RPMI8226 (cell line): ENCODE results near the gene MFAP2.
"Not testable (repeated sequence)": the region's sequence is repeated elsewhere in the genome, so short reads cannot be mapped to it uniquely, and the experiment has no call there.

Experiments used
- DNase-seq: peaks from one replicate; pipeline ENCODE4 v3.0.0-alpha.2; 2015

Gene MFAP2

GRCh38 chr1:16978567-16979474 is 1.6 kb downstream of the MFAP2 start:
- DNase-seq: no peak

DNA sequence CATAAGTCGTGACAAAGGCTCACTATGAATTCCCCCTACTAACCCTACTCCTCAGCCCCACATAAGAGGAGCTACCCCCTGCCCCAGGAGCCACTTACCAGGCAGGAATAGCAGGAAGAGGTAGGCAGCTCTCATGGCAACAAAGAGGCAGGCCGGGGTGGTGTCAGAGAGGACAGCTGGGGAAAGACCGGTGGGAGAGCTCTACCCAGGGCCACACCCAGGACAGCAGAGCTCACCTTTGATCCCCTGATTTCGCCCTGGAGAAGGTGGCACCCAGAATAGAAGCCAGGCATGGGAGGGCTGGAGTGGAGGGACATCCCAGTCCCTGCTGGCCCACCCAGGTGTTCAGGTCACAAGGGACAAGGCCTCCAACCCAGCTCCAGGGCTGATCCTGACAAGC is 2.3 kb downstream of the MFAP2 start:
- DNase-seq: no peak

DNA sequence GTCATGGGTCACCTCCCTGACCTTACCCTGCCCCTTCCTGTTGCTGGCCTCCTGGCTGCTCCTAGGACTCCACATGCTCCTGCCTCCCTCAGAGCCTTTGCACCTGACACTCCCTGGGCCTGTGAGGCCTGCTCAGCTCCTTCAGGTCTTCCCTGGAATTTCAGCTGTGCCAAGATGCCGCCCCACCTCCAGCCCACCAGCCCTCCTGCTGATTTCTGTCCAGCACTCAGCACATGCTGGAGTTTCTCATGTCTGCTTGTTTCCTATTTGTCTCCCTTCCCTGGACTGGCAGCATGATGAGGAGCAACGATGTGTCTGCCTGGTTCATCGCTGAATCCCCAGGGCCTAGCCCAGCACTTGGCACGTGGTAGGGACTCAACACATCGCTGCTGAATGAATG is 3.0 kb downstream of the MFAP2 start:
- DNase-seq: no peak

DNA sequence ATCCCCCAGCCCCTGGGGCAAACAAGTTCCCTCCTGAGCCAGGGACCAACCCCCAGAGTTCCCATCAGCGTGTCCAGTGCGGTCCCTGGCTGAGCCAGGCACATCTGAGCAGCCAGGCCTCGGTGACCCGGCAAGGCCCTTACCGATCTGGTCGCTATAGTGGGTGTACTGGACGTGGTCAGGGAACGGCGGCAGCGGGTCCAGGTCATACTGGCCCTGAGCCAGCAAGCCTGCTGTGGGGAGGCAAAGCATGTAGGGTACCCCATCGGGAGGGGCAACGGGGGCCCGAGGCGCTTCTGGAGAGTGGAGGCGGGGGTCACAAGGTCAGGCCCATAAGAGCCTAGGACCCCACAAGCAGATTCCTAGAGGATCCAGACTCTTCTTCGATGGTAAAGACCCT is 3.5 kb downstream of the MFAP2 start:
- no peak for DNase-seq

GRCh38 chr1:16975838-16976237 is 4.6 kb downstream of the MFAP2 start:
- no peak for DNase-seq

DNA sequence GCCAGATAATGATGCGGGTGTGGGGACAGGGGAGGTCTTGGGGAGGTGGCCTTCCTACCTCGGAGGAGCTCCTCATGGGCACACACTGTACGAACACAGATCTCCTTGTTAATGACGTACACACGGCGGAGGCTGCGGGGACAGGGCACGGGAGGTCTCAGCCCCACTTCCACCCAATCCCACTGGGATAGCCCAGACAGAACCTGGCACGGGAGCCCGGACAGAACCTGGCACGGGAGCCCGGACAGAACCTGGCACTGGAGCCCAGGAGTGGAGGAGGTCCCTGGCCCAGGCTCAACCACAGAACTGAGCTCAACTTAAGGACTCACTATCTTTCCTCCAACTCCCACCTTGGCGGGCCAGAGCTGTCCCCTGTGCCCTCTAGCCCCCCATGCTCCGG is 5.2 kb downstream of the MFAP2 start:
- DNase-seq: no peak

GRCh38 chr1:16973215-16973614 is 7.2 kb downstream of the MFAP2 start:
- no peak for DNase-seq

DNA sequence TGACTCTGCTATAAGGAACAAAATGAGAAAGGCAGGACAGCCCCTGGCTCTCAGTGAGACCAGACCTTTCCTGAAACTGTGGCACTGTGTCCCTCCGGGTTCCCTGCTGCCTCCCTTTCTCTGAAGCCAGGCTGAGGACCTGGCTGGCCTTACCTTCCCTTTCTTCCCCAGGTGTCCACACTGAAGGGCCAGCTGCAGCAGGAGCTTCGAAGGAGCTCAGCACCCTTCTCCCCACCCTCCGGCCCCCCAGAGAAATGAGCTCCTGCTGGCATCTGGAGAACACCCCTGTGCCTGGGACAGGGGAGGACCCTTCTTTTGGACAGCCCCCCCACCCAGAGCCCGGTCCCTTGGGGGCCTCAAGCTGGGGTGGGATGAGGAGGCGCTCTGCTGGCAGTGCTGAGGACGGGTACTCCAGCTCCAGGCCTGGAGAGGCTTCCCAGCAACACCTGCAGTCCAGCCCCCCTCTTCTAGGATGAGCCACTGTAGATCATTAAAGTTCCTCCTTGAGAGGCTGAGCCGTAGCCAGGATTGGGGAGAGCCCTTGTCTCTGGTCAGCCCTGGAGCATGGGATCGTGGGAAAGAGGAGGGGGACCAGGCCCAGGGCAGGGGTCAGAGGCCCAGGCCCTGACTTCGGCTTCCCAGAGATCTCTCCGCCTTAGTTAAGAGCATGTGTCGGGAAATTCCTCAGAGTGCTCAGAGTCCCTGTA is 8.1 kb downstream of the MFAP2 start:
- no peak for DNase-seq

GRCh38 chr1:16971341-16972188 is 8.9 kb downstream of the MFAP2 start:
- DNase-seq: no peak

DNA sequence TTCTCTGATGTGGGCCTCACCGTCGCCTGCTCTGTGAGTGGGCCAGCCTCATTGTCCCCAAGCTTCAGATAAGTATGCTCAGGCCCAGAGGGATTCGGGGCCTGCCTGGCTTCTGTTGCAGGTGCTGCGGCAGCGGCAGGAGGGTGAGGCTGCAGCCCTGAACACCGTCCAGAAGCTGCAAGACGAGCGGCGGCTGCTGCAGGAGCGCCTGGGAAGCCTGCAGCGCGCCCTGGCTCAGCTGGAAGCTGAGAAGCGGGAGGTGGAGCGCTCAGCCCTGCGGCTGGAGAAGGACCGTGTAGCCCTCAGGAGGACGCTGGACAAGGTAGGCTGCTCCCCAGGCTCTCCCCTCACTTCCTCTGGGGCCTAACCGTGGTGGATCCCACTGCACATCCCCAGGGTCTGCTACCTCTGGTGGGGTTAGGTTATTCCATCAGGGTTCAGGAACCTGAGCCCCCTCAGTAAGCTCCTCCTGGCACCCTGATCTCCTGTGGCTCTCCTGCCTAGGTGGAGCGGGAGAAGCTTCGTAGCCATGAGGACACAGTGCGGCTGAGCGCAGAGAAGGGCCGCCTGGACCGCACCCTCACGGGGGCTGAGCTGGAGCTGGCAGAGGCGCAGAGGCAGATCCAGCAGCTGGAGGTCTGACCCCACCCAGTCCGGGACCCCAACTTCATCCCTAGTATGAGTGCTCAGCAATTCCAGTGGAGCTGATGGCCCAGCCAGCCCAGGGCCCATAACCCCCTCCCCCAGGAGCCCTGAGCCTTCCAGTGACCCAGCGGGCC is 10.1 kb downstream of the MFAP2 start:
- DNase-seq: no peak

- no peak for DNase-seq
These were observed 10.8 kb downstream of the MFAP2 start for GRCh38 chr1:16969651-16970050.

- no peak for DNase-seq
These were observed 11.3 kb downstream of the MFAP2 start for GRCh38 chr1:16969057-16969611.

DNA sequence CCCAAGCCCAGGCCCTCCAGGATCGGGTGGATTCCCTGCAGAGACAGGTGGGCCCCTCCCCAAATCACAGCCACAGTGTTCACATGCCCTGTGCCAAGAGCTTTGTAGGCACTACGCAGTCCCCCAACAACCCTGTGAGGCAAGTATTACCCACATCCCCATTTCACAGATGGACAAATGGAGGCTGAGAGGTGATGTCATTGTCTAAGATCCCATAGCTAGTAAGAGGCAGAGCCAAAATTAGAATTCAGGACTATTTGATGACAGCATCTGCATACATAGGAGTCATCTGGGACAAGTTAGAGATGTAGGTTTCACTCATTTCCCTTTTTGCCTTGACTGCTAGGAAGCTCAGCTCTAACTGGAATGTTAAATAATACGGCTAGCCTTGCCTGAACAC is 12.0 kb downstream of the MFAP2 start:
- DNase-seq: no peak

DNA sequence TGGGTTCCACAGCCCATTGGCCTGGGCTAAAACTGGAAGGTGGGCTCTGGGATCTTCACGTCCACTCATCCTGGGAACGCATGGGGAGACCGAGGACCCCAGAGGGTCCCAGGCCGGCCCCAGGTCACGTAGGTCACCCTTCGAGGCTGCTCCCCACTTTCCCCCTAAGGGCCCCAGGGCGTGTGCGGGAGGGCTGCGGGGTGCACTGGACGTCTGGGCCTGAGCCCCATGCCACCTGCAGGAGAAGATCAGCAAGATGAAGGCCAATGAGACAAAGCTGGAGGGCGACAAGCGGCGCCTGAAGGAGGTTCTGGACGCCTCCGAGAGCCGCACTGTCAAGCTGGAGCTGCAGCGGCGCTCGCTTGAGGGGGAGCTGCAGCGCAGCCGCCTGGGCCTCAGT is 12.5 kb downstream of the MFAP2 start:
- no peak for DNase-seq

- no peak for DNase-seq
These were observed 13.3 kb downstream of the MFAP2 start for GRCh38 chr1:16967095-16967575.

- no peak for DNase-seq
These were observed 14.1 kb downstream of the MFAP2 start for GRCh38 chr1:16966282-16966681.

- no peak for DNase-seq
These were observed 14.8 kb downstream of the MFAP2 start for GRCh38 chr1:16965486-16966067.

- DNase-seq: not testable (repeated sequence)
These were observed 16.3 kb downstream of the MFAP2 start for GRCh38 chr1:16964169-16964568.

- no peak for DNase-seq
These were observed 18.9 kb downstream of the MFAP2 start for GRCh38 chr1:16961297-16962133.

GRCh38 chr1:16960560-16961296 is 19.7 kb downstream of the MFAP2 start:
- peak; percentile 90 for DNase-seq
